Stimulated activated CD8-positive, alpha-beta memory T cell treated with anti-CD3 and anti-CD28 coated beads, Interleukin-12 subunit alpha, Interleukin-12 subunit beta, amount 100 ng/mL, for 24 hours (primary cell): ENCODE data around the gene PFDN5.

Experiments
- DNase-seq: peaks from one replicate; pipeline ENCODE4 v3.0.0-alpha.2; 2020; ENCODE audit errors: extremely low read depth

PFDN5 gene

GRCh38 chr12:53295070-53295890 is at the start of gene PFDN5:
Gene PFDN5, plus strand, starts transcription at chr12:53295542. Its CDS starts 26 bp downstream, at chr12:53295568.
- peak; percentile 68 for DNase-seq

- peak; percentile 32 for DNase-seq
Observed at GRCh38 chr12:53251477-53252348, 43.6 kb upstream of the PFDN5 start.

- no peak for DNase-seq
Observed at GRCh38 chr12:53252349-53252916, 42.9 kb upstream of the PFDN5 start.

DNA sequence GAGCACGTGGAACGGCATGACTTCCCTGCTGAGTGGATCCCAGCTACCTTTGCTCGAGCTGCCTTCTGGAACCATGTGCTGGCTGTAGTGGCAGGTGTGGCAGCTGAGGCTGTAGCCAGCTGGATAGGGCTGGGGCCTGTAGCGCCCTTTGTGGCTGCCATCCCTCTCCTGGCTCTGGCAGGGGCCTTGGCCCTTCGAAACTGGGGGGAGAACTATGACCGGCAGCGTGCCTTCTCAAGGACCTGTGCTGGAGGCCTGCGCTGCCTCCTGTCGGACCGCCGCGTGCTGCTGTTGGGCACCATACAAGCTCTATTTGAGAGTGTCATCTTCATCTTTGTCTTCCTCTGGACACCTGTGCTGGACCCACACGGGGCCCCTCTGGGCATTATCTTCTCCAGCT is 42.0 kb upstream of the PFDN5 start:
- no peak for DNase-seq

- no peak for DNase-seq
Observed at GRCh38 chr12:53254816-53255545, 40.4 kb upstream of the PFDN5 start.

DNA sequence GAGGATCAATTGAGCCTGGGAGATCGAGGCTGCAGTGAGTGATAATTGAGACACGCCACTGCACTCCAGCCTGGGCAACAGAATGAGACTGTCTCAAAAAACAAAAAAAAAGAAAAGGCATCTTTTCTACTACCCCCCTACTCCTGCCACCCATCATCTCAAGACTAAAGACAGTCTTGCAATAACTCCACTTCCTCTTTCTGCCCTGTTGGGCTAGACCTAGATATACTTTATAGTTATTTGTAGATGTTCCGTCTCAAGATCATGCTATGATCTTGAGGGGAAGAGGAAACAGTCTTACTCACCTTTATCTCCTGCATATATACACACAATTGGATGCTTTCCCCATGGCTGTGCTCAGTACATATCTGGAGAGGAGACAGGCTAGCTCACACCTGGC is 39.3 kb upstream of the PFDN5 start:
- no peak for DNase-seq

DNA sequence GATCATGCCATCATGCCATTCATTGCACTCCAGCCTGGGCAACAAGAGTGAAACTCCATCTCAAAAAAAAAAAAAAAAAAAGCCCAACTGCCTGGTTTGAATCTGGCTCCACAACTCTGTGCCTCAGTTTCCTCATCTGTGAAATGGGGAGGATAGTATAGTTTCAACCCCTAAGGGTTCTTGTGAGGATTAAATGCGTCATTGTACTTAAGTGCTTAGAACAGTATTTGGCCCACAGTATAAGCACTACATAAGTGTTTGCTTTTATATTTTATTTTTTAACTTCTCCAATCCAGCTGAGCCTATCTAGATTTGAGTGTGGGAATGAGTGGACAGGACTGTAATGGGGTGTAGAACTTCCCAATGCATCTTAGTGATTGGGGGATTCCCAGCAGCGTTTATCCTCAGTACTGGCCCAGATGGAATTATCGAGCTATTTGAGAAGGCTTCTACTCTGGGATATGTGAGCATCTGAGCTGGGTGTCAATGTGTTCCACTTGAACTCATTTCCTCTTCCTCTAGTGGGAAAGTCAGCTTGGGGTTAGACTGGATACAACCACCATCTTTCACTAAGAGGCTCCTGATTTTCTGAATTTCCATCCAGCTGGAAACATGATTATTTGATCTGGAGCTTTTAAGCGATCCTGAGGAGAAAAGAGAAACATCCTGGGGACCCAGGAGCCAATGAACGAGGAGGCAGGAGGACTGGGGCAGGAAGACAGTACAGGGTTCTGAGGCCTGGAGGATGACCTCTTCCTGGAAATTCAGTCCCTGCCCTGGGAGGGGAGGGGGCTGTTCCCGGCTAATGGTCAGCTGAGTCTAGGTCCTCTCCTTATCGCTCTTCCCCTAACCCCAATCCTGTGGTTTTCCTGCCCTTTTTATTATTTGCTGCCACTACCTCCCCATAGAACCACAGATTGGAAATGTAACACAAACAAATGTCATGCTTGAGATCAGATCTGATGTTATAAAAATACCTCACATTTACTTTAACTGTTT is 36.5 kb upstream of the PFDN5 start:
- DNase-seq = no peak

- no peak for DNase-seq
Observed at GRCh38 chr12:53259891-53260290, 35.5 kb upstream of the PFDN5 start.

- DNase-seq = no peak
Observed at GRCh38 chr12:53265783-53266182, 29.6 kb upstream of the PFDN5 start.

GRCh38 chr12:53267306-53267998 is 27.9 kb upstream of the PFDN5 start:
- no peak for DNase-seq

DNA sequence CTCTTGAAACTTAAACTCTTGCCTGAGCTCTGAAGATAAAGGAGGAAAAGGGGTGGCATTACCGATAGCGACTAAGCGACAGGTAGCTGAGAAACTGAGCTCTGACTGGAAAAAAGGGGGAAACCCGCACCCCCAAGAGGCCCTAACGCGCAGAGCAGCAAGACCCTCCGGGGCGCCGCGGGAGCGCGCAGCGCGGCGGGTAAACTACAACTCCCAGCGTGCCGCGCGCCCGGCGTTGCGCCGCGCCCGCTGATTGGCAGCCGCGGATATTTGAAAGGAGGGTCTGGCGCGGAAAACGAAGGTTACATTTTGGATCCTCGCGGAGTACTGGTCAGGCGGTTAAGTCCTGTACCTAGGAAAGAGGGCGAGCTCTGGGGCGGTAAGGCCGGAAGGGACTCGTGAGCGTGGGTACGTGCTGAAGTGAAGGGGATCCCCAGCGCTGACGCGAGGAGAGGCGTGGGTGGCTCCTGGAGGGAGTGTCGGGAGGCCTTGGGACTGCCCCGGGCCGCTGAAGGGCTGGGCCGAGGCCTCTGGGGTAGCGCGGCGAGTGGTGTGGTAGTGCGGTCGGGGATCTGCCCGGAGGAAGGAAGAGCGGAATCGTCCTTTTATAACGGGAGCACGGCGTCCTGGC is 27.2 kb upstream of the PFDN5 start, which contains the start of gene ESPL1:
Gene ESPL1 (plus strand): TSS at position 301 of the 631 bp plus-strand sequence. CDS start 468 bp downstream, outside the sequence.
- DNase-seq = peak; percentile 67

GRCh38 chr12:53268630-53269562 is 26.4 kb upstream of the PFDN5 start:
- no peak for DNase-seq

- no peak for DNase-seq
Observed at GRCh38 chr12:53274445-53274844, 20.9 kb upstream of the PFDN5 start.

GRCh38 chr12:53276511-53276910 is 18.8 kb upstream of the PFDN5 start:
- no peak for DNase-seq

DNA sequence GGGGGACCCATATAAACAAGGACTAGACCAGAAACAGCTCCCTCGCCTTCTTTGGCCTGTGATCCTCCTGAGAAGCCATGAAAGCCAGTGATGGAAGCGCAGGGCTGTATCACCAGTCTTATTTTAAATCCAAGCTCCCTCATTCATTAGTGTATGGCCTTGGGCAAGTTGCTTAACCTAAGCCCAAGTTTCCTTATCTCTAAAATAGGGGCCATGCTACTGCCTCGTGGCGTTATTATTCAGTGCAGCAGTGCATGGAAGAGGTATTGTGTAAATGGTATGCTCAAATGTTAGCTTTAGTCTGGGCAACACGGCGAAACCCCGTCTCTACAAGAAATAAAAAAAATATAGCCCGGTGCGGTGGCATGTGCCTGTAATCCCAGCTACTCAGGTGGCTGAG is 17.4 kb upstream of the PFDN5 start:
- DNase-seq = no peak

- no peak for DNase-seq
Observed at GRCh38 chr12:53279283-53279869, 16.0 kb upstream of the PFDN5 start.

- DNase-seq = no peak
Observed at GRCh38 chr12:53279888-53280498, 15.3 kb upstream of the PFDN5 start.
